ENCODE data around the gene RIOK2.
"Not testable (repeated sequence)": the region's sequence is repeated elsewhere in the genome, so short reads cannot be mapped to it uniquely, and the experiment has no call there.

RIOK2 gene

GRCh38 chr5:97192580-97193354 is 9.7 kb upstream of the RIOK2 start:
- no peaks in the 10 kb centered on the region for H4K20me1 ChIP-seq (ENCODE audit: insufficient read depth, low read length)
- H3K9ac ChIP-seq (ENCODE audit: low read length), result no peak overlapping the region
- peaks cover 11% of the 10 kb centered on the region for H3K4me1 ChIP-seq (ENCODE audit: insufficient read depth, low read length, severe bottlenecking)
- H3K27me3 ChIP-seq (ENCODE audit: insufficient read depth, low read length), result no peaks in the 10 kb centered on the region
- TF ChIP-seq CTCF (IDR thresholded peaks at IDR 0.05; ENCODE audit: low read length) (no peak), EZH2 (IDR thresholded peaks at IDR 0.05; ENCODE audit: borderline replicate concordance, low read length) (no peak)
- H3K36me3 ChIP-seq (ENCODE audit: insufficient read depth, low read length), result no peaks in the 10 kb centered on the region
- no peaks in the 10 kb centered on the region for H3K9me3 ChIP-seq (ENCODE audit: low read length)
- no peaks in the 10 kb centered on the region for H3F3A ChIP-seq (ENCODE audit: insufficient read depth, low read length)
- no peak overlapping the region for H2AFZ ChIP-seq (ENCODE audit: low read length)
- H3K4me3 ChIP-seq (ENCODE audit: low read depth, low read length, poor library complexity, severe bottlenecking), result no peak overlapping the region
- H3K9me2 ChIP-seq (ENCODE audit: low read depth, low read length), result no peaks in the 10 kb centered on the region
- H3K79me2 ChIP-seq (ENCODE audit: insufficient read depth, low read length), result no peaks in the 10 kb centered on the region
- no peak overlapping the region for H3K4me2 ChIP-seq (ENCODE audit: low read length)
- no peak overlapping the region for H3K27ac ChIP-seq (ENCODE audit: low read depth, low read length, poor library complexity, severe bottlenecking)

GRCh38 chr5:97191893-97192292 is 8.8 kb upstream of the RIOK2 start:
- Histone ChIP-seq H2AFZ (ENCODE audit: low read length) (no peak overlapping the region), H3F3A (ENCODE audit: insufficient read depth, low read length) (no peaks in the 10 kb centered on the region), H3K4me2 (ENCODE audit: low read length) (no peak overlapping the region), H3K36me3 (ENCODE audit: insufficient read depth, low read length) (no peaks in the 10 kb centered on the region), H3K9ac (ENCODE audit: low read length) (no peak overlapping the region), H3K27me3 (ENCODE audit: insufficient read depth, low read length) (no peaks in the 10 kb centered on the region), H3K79me2 (ENCODE audit: insufficient read depth, low read length) (no peaks in the 10 kb centered on the region), H4K20me1 (ENCODE audit: insufficient read depth, low read length) (no peaks in the 10 kb centered on the region), H3K27ac (ENCODE audit: low read depth, low read length, poor library complexity, severe bottlenecking) (no peak overlapping the region), H3K4me3 (ENCODE audit: low read depth, low read length, poor library complexity, severe bottlenecking) (no peak overlapping the region), H3K9me3 (ENCODE audit: low read length) (no peaks in the 10 kb centered on the region), H3K9me2 (ENCODE audit: low read depth, low read length) (no peaks in the 10 kb centered on the region), H3K4me1 (ENCODE audit: insufficient read depth, low read length, severe bottlenecking) (peaks cover 11% of the 10 kb centered on the region)
- TF ChIP-seq EZH2 (IDR thresholded peaks at IDR 0.05; ENCODE audit: borderline replicate concordance, low read length) (no peak), CTCF (IDR thresholded peaks at IDR 0.05; ENCODE audit: low read length) (no peak)

GRCh38 chr5:97189523-97189922 is 6.5 kb upstream of the RIOK2 start:
- H3F3A ChIP-seq (ENCODE audit: insufficient read depth, low read length); H3K9me2 ChIP-seq (ENCODE audit: low read depth, low read length); H3K9ac ChIP-seq (ENCODE audit: low read length); H4K20me1 ChIP-seq (ENCODE audit: insufficient read depth, low read length); H3K4me2 ChIP-seq (ENCODE audit: low read length); H3K4me3 ChIP-seq (ENCODE audit: low read depth, low read length, poor library complexity, severe bottlenecking); H3K27me3 ChIP-seq (ENCODE audit: insufficient read depth, low read length); H3K9me3 ChIP-seq (ENCODE audit: low read length); H3K79me2 ChIP-seq (ENCODE audit: insufficient read depth, low read length); H3K27ac ChIP-seq (ENCODE audit: low read depth, low read length, poor library complexity, severe bottlenecking); H3K36me3 ChIP-seq (ENCODE audit: insufficient read depth, low read length); H2AFZ ChIP-seq (ENCODE audit: low read length): not testable (repeated sequence)
- H3K4me1 ChIP-seq (ENCODE audit: insufficient read depth, low read length, severe bottlenecking), result peaks cover 11% of the 10 kb centered on the region

- peak overlapping the region; percentile 87 for H3K27ac ChIP-seq (ENCODE audit: low read depth, low read length, poor library complexity, severe bottlenecking)
- peak overlapping the region; percentile 75 for H3K4me2 ChIP-seq (ENCODE audit: low read length)
- peaks cover 17% of the 10 kb centered on the region for H3K36me3 ChIP-seq (ENCODE audit: insufficient read depth, low read length)
- H3F3A ChIP-seq (ENCODE audit: insufficient read depth, low read length), result no peaks in the 10 kb centered on the region
- peak overlapping the region; percentile 92 for H3K4me3 ChIP-seq (ENCODE audit: low read depth, low read length, poor library complexity, severe bottlenecking)
- H4K20me1 ChIP-seq (ENCODE audit: insufficient read depth, low read length), result no peaks in the 10 kb centered on the region
- H3K9ac ChIP-seq (ENCODE audit: low read length), result peak overlapping the region; percentile 94
- H3K27me3 ChIP-seq (ENCODE audit: insufficient read depth, low read length), result no peaks in the 10 kb centered on the region
- H2AFZ ChIP-seq (ENCODE audit: low read length), result peak overlapping the region; percentile 47
- peaks cover 24% of the 10 kb centered on the region for H3K79me2 ChIP-seq (ENCODE audit: insufficient read depth, low read length)
- H3K9me3 ChIP-seq (ENCODE audit: low read length), result no peaks in the 10 kb centered on the region
- peaks cover 21% of the 10 kb centered on the region for H3K4me1 ChIP-seq (ENCODE audit: insufficient read depth, low read length, severe bottlenecking)
- TF ChIP-seq CTCF (IDR thresholded peaks at IDR 0.05; ENCODE audit: low read length) (no peak), EZH2 (IDR thresholded peaks at IDR 0.05; ENCODE audit: borderline replicate concordance, low read length) (no peak)
- no peaks in the 10 kb centered on the region for H3K9me2 ChIP-seq (ENCODE audit: low read depth, low read length)
Measured at GRCh38 chr5:97183930-97184213, 825 bp upstream of the RIOK2 start.

Data from OCI-LY1 (cell line).